ENCODE data around the gene SGPL1.
"Not testable (repeated sequence)": the region's sequence is repeated elsewhere in the genome, so short reads cannot be mapped to it uniquely, and the experiment has no call there.

The SGPL1 gene

DNA sequence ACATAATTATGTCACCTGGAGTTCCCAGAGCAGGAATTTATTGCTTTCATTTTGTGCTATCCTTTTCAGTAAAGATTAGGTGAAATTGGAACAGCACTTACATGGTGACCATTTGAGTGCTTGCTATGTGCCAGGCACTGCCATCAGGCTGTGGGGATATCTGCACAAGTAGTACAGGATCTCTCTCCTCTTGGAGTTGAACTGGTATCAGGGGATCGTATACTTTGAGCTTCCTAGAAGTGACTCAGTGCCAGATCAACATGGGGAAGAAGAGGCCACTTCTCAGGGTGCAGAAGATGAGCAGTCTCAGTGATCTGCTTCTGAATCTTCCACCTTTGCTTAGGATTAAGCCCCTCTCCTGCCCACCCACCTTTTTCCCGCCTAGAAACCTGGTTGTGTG lies 29.5 kb downstream of the SGPL1 start:
- DNase-seq = no peak

GRCh38 chr10:70845816-70846215 lies 30.1 kb downstream of the SGPL1 start:
- DNase-seq = no peak

DNA sequence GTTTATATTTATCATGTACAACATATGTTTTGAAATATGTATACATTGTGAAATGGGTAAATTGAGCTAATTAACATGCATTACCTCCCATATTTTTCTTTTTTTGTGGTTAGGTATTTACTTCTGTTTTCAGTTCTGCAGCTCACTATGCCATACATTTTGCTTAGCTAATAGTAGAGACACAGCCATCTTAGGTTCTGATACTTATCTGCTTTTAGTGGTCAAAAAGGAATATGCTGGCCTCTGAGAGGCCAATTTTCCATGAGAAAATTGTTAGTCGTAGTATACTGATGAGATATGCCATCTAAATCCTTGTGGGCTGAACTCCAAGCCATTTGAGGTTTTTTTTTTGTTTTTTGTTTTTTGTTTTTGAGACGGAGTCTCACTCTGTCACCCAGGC lies 31.0 kb downstream of the SGPL1 start:
- DNase-seq = no peak

GRCh38 chr10:70847659-70848360 lies 32.1 kb downstream of the SGPL1 start:
- DNase-seq = no peak

DNA sequence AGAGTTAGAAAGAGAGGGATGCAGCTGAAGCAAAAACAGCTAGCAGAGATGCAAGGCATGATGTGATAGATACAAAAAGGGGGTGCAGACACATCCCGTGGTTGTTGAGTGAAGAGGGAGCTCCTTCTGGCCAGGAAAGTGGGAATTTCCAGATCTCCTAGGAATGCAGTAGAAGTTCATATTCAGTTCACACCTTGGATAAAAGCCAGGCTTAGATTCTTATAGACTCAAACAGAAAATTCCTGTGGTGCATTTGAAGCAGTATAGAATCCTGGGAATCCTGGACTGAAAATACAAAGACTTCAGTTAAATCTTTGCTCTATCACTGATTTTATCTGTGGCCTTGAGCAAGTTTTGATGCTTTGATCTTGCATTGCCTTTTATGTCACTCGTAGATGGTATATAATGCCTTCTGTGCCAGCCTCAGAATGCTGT lies 33.9 kb downstream of the SGPL1 start:
- DNase-seq = no peak

DNA sequence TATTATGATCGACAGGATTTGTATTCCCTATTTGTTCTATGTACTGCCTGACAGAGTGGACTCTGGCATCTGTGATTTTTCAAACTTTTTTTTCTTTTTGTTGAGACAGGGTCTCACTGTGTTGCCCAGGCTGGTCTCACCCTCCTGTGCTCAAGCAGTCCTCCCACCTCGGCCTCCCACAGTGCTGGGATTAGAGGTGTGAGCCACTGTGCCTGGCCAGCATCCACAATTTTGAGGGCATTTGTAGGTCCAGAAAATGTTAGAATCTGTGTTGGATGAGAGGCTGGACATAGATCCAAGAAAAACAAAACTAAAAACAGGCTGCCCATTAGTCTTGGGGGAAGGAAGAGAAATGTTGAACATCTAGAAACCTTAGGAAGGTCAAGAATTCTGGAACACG lies 34.3 kb downstream of the SGPL1 start:
- DNase-seq = no peak

DNA sequence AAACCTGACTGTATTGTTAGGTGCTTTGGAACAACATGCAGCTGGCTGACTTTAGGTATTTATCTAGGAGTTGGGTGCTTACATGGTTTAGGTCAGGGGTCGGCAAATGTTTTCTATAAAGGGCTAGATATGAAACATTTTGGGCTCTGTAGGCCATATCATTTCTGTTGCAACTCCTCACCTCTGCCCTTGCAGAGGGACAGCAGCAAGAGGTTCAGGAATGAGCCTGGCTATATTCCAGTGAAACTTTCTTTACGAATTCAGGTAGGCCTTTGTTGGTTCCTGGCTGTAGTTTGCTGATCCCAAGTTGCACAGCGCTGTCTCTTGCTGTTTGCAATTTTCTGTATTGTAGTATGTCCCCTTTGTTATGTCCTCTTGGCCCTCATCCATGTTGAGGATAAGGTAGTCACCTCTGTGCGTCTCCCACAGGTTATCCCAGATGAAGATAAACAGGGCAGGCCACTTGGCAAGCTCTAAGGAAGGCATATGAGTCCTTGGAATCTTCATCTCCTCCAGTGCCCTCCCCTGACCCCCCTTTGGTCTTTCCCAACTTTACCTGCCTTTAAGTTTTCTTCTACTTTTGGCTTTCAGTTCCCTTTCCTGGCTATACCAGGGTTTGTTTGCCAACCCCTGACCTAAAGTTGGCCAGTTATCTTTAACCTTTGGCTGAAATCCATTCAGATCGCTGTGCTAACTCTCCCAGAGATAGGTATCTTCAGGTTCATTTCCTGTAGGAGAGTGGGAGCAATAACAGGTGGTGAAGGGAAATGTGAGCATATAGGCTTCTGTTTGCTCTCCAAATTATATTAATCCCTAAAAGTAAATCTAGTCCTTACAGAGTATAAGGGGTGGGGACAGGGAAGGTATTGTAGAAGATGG lies 36.1 kb downstream of the SGPL1 start:
- no peak for DNase-seq

- no peak for DNase-seq
These were observed 37.3 kb downstream of the SGPL1 start for GRCh38 chr10:70853038-70853437.

GRCh38 chr10:70853457-70853856 lies 37.7 kb downstream of the SGPL1 start:
- no peak for DNase-seq

DNA sequence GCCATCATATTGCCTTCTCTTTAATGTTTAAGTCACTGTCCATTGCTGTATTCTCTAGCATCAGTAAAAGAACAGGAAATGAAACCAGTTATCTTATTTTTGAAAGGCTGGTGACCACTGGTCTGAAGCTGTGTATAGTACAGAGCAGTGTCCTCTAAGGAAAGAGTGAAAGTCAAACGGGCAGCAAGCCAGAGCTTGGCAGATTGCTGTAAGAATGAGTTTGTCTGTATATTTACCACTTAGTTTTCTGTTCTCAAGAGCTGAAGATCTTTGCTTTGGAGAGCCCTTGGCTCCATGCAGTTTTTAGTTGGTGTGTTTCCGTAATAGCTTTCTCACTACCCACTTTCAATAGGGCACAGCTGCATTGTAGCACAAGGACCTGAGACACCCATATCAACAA lies 40.7 kb downstream of the SGPL1 start:
- DNase-seq = no peak

DNA sequence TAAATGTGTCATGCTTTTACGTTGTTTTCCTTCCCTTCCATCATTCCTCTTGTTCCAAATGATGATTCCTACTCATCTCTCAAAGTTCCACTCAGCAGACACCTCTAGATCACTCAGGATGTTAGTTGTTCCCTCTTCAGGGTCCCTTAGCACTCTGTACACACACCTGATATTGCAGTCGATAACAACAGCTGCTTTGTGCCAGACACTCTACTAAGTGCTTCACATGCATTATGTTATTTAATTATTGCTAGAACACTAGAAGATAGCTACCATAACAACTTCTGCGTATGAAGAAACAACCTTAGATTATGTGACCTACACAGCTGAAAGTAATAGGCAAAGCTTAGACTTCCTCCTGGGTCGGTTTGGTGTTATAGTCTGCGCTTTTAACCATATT lies 43.0 kb downstream of the SGPL1 start:
- DNase-seq = no peak

GRCh38 chr10:70861495-70862197 lies 45.9 kb downstream of the SGPL1 start:
- not testable (repeated sequence) for DNase-seq

DNA sequence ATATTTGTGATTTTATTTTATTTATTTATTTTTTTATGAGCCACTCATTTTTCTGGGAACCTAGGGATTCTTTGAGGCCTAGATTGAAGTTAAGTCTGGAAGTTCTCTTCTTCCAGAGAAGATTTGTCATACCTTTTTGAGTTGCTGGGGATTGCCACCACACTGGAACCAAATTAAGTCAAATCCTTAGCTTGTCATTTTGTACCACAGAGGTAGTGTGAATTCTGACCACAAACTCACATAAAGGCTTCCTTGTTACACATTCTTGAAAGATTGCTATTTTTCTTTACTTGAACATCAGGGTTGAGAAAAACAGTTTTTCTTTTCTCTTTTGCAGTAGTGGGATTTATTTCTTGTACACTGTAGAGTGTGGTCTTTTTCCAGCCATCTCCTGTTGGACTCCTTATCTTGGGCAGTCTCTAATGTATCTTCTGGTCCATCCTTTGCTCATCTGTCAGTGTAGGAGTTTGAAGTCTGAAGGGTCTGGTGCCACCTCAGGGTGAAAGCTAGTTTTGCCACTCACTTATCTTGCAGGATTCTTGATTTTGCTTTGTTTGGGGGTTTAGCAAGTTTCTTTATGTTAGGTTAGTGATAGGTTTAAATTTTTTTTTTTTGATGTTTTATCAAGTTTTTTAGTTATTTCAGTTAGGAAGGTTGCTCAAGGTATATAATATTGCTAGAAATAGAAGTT lies 47.9 kb downstream of the SGPL1 start:
- no peak for DNase-seq

GRCh38 chr10:70864935-70865334 lies 49.2 kb downstream of the SGPL1 start:
- DNase-seq = no peak

DNA sequence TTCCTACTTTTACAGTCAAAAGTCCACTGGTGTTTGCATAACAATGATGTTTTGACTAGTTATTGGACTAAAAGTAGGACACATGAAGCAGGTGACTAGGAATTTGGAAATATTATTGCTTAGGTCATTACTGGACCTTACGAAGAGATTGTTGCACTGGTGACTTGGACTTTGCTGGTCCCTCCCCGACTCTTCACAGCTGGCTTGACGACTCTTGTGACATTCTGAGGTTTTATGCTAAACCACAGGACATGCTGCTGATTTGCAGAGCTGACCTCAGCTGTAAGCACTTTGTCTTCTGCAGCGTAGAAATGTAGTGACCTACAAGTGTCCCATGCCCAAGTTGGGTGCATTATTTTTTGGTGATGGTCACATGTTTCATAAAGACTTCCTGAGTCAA lies 50.7 kb downstream of the SGPL1 start:
- DNase-seq = peak in 1 of 2 donors; percentile 17

- no peak for DNase-seq
These were observed 56.5 kb downstream of the SGPL1 start for GRCh38 chr10:70872291-70872690.

DNA sequence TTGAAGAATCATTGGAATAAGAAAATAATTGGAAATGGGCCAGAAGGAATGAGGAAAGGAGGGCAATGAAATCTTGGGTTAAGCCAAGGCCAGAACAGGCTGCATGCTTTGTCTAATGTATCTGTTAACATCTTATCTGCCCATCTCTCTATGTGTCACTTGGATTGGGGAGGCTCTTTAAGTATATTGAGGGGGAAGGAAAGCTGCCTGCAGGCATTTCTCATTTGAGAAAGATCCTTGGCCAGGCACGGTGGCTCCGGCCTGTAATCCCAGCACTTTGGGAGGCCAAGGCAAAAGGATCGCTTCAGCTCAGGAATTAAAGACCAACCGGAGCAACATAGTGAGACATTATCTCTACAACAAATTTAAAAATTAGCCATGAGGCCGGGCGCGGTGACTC lies 58.3 kb downstream of the SGPL1 start:
- DNase-seq = no peak

DNA sequence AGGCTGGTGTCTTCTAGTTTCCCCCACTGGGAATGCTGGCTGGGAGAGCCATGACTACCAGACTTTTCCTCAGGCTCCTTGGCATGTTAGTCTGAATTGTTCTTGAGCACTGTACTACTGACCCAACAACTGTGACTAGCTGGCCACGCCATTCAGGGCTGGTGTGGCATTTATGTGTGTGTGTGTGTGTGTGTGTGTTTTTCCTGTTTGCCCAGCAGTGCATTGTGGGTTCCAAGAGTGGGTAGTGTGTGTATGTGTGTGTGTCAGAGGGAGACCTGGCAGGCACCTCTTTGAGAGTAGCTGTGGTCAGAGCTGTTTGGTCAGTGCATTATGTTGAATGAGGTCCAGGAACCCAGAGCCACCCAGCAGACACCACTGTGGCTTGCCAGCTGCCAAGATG lies 63.5 kb downstream of the SGPL1 start:
- DNase-seq = no peak

DNA sequence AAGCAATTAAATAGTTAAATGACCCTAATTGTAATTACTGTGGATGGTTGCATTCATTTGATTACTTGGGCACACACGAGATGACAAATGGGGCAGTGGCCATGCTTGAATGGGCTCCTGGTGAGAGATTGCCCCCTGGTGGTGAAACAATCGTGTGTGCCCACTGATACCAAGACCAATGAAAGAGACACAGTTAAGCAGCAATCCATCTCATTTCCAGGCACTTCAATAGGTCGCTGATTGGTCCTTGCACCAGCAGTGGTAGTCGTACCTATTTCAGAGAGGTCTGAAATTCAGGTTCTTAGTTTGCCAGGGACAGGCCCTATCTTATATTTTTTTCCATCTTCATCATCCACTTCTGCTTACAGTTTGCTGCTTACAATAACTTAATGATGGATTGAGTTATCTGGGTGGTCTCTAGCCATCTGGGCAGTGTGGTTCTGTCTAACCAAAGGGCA lies 64.4 kb downstream of the SGPL1 start:
- peak; percentile 77 to 82 for DNase-seq

DNA sequence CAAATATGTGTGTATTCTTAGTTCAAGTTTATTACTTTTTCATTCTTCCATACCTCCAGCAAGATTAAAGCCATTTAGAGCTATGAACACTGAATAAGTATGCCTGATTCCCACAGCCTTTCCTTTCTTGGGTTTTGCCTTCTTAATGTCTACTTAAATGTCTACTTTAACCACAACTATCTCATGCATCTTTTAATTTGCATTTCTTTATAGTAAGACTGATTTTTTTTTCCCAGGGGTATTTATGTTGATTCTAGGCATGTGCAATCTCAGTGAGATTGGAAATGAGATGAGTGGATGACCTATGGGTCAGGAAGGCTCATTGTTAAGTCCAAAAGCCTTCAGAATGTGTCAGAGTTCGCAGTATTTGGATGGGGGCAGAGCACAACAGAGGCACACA lies 69.0 kb downstream of the SGPL1 start:
- no peak for DNase-seq

- no peak for DNase-seq
These were observed 69.7 kb downstream of the SGPL1 start for GRCh38 chr10:70885481-70885880.

DNA sequence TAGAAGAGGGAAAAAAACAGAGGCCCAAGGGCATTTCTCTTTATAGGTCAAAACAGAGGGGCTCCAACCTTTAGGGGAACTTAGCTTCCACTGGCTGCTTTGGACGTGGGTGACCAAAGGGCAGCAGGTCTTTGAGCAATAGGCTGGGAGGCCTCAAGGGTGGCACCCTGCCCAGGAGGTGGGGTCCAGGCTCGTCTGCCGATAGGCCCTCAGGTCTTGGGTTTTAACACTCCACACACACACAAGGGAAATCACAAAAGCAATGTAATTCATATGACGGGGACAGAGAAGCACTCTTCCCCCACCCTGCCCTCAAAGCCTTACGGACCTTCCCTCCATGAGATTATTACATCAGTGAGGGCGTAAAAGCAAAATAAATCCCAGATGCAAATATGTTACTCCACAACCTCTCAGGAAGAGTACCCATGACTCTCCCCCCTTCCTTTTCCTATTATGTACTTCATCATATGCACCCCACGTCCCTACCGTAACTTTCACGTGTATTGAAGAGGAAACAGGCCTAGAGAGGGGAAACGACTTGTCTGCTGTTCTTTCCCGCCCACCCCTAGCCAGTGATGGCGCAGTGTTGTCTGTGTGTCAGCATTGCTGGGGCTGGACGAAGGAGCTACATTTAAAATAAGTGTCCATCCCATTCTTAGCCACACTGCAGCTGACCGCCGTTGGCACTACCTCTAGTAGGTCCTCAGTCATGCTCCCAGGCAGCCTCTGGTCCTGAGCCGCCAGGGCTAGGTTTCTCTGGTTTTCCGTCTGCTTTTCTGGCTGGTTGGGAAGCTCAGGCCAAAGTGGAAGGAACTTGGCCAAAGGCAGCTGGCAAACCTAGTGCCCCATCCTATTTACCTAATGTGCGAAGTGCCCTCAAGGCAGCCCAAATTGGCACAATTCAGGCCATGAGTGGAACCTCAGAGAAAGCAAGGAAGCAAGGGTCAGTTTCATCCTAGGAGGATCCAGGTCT lies 70.5 kb downstream of the SGPL1 start:
- DNase-seq = no peak
